Testis (tissue), 3 donors: ENCODE measurements around the gene POU3F1. TPM values are rescaled to one million over a fixed set of nuclear protein-coding genes. Genes with fewer than 3 reads are reported as not detected.
A peak's percentile ranks its signal among the peaks of the same experiment; 100 is the strongest.

ENCODE experiments used
- DNase-seq: peaks from one replicate; pipeline ENCODE4 v3.0.0-alpha.2; 2019
- H3K27ac ChIP-seq, 2 donors: fragments of 200-600 bp; sonication (generic); one replicate each; pipeline ENCODE4 v1.5.1; 2019
- H3K27me3 ChIP-seq: fragments of 200-600 bp; sonication (generic); one replicate; pipeline ENCODE4 v1.5.1; 2019
- H3K36me3 ChIP-seq: fragments of 200-600 bp; sonication (generic); one replicate; pipeline ENCODE4 v1.5.1; 2017; ENCODE audit warnings: low read depth; ENCODE audit errors: missing control alignments
- H3K4me1 ChIP-seq: fragments of 200-600 bp; sonication (generic); one replicate; pipeline ENCODE4 v1.5.1; 2019
- H3K4me3 ChIP-seq, 2 donors: fragments of 200-600 bp; sonication (generic); one replicate each; pipeline ENCODE4 v1.5.1; 2017 to 2019
- H3K9me3 ChIP-seq: fragments of 200-600 bp; sonication (generic); one replicate; pipeline ENCODE4 v1.5.1; 2017
- CTCF ChIP-seq, 3 experiments: fragments of 450-650 bp in 2 of 3; fragments of 200-600 bp in 1 of 3; sonication (generic) in 1 of 3; IDR thresholded peaks; one replicate each; pipeline ENCODE4 v1.5.1; 2016 to 2019; ENCODE audit warnings: antibody characterized with exemption in 3 of 3, mild to moderate bottlenecking in 2 of 3, moderate library complexity in 1 of 3
- POLR2A ChIP-seq: fragments of 450-650 bp; IDR thresholded peaks from one replicate; pipeline ENCODE4 v1.6.1; 2017; ENCODE audit warnings: antibody characterized with exemption, mild to moderate bottlenecking, moderate library complexity
- WGBS, 2 donors: methylation state at CpG; one replicate each; pipeline ENCODE4 v1.1.5; 2018; 5-methylcytosine and 5-hydroxymethylcytosine counted together
- intact Hi-C: fragments of 100-400 bp; cut with DNase I; formaldehyde crosslinking; loops from one replicate; pipeline ENCODE4 v1.15.1; 2023; ENCODE audit warnings: low total_unique reads
- microRNA-seq, 2 donors: library from miRNA; unstranded; fragments of <30 nt; microRNA quantifications; one replicate each; pipeline ENCODE4, GENCODE V29; 2016; ENCODE audit warnings: borderline number of aligned reads in 2 of 2, borderline replicate concordance in 1 of 2
- polyA plus RNA-seq: library from polyadenylated mRNA; stranded (reverse); fragments of 350-450 nt; fragmentation: Illumina TruSeq; extraction: RNeasy Lipid Tissue Mini Kit (QIAGEN cat#74804); gene quantifications from one replicate; pipeline ENCODE4 v1.2.3, GENCODE V29; 2014; ENCODE audit warnings: low read depth, low replicate concordance; ENCODE audit not compliant: insufficient read depth
- small RNA-seq, 2 donors: library from RNA; depleted of rRNA; stranded (forward); fragments of <200 nt; gene quantifications; one replicate each; pipeline ENCODE3, GENCODE V24; 2016
- total RNA-seq, 2 donors: library from RNA; depleted of rRNA; stranded (reverse); fragments of >200 nt; gene quantifications; one replicate each; pipeline ENCODE4 v1.2.3, GENCODE V29; 2016

Gene POU3F1
- total and polyA plus RNA-seq, 3 donors from 2014 or later = 1.6 to 6.8 (median 6.0) TPM

- DNase-seq = no peak
- intact Hi-C loops = no loop called here
These were observed 51.6 kb downstream of the POU3F1 start for GRCh38 chr1:37994886-37995566.

More at GRCh38 chr1:37994886-37995566, 51.6 kb downstream of the POU3F1 start:
- H3K9me3 ChIP-seq = no peaks in the 10 kb centered on the region
- WGBS, 2 donors = 43 to 59% methylated on average over 11 of the region's 11 CpGs
- no peaks in the 10 kb centered on the region for H3K36me3 ChIP-seq
- H3K4me1 ChIP-seq = peaks cover 25% of the 10 kb centered on the region
- peak overlapping the region; percentile 75 to 83 for H3K27ac ChIP-seq
- no peaks in the 10 kb centered on the region for H3K27me3 ChIP-seq
- TF ChIP-seq POLR2A = no peak
- TF ChIP-seq CTCF (IDR thresholded peaks at IDR 0.05) = no peak
- peak overlapping the region in 1 of 2 donors; percentile 42 for H3K4me3 ChIP-seq

Small RNA genes lying within 50 kb of the gene (microRNA-seq; reads per million reads assigned to microRNA genes)
- gene MIR3659 = 7.0 to 11.7 reads per million in 2 donors

Small RNA genes lying within 50 kb of the gene (small RNA-seq; reads per million reads assigned to genes)
- 0 to 0.19 reads per million in 2 donors for gene MIR3659

Other genes starting within 250 kb of the POU3F1 start
- 100 to 1,000 TPM; 147 to 188 TPM for gene C1orf122, start 239.0 kb downstream of the POU3F1 start, total RNA-seq
- 48.1 TPM for gene C1orf122, start 239.0 kb downstream of the POU3F1 start, polyA plus RNA-seq
- gene YRDC, start 238.6 kb downstream of the POU3F1 start, total RNA-seq = 10 to 100 TPM; 42.8 to 46.7 TPM
- gene YRDC, start 238.6 kb downstream of the POU3F1 start, polyA plus RNA-seq = 39.7 TPM
- 10 to 100 TPM; 12.8 to 16.8 TPM for gene MTF1, start 187.2 kb downstream of the POU3F1 start, total RNA-seq
- gene MTF1, start 187.2 kb downstream of the POU3F1 start, polyA plus RNA-seq = 35.9 TPM
- gene INPP5B, start 99.7 kb downstream of the POU3F1 start, total RNA-seq = 10 to 100 TPM; 24.1 to 31.6 TPM
- 15.3 TPM for gene INPP5B, start 99.7 kb downstream of the POU3F1 start, polyA plus RNA-seq
- 10 to 100 TPM; 59.3 to 74.6 TPM for gene SF3A3, start 56.8 kb downstream of the POU3F1 start, total RNA-seq
- gene SF3A3, start 56.8 kb downstream of the POU3F1 start, polyA plus RNA-seq = 87.5 TPM
- 10 to 100 TPM; 21.3 to 28.7 TPM for gene FHL3, start 41.3 kb downstream of the POU3F1 start, total RNA-seq
- 20.7 TPM for gene FHL3, start 41.3 kb downstream of the POU3F1 start, polyA plus RNA-seq
- 10 to 100 TPM; 35.6 to 42.4 TPM for gene UTP11, start 34.1 kb downstream of the POU3F1 start, total RNA-seq
- gene UTP11, start 34.1 kb downstream of the POU3F1 start, polyA plus RNA-seq = 43.3 TPM